ENCODE measurements around the gene AKAP5.

DNA sequence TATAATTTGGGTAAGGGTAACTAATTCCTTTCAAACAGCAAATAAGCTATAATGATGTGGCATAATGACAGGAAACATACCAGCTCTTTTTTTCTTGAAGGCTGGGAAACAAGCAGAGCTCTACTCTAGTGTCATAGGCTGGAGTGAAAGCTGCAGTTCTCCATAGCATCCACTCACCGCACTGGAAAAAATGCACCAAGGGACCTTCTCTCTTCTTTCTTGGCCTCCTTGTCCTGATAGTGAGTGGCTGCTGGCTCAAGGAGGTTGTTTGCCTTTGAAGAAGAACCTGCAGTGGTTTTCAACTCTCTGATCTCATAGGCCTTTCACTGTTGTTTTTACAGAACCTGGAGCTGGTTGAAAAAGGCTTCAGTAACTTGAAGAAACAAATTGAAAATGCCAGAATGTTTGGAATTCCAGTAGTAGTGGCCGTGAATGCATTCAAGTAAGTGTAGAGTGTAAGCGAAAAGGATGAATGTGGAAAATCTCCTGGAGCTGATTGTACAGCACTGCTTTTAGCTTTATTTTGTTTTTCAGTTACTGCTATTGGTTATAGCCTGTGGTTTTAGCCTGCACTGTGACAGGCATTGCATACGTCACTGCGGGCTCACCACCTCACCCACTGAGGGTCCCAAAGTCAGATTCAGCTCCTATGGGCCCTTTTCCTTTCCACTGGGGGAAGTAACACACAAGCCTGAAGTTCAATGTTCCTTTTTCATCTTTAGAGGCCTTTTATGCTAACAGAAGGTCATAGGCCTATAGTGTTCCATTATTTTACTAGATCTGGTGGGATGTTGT is 17.2 kb upstream of the AKAP5 start:
- TF ChIP-seq, protein P1, sequence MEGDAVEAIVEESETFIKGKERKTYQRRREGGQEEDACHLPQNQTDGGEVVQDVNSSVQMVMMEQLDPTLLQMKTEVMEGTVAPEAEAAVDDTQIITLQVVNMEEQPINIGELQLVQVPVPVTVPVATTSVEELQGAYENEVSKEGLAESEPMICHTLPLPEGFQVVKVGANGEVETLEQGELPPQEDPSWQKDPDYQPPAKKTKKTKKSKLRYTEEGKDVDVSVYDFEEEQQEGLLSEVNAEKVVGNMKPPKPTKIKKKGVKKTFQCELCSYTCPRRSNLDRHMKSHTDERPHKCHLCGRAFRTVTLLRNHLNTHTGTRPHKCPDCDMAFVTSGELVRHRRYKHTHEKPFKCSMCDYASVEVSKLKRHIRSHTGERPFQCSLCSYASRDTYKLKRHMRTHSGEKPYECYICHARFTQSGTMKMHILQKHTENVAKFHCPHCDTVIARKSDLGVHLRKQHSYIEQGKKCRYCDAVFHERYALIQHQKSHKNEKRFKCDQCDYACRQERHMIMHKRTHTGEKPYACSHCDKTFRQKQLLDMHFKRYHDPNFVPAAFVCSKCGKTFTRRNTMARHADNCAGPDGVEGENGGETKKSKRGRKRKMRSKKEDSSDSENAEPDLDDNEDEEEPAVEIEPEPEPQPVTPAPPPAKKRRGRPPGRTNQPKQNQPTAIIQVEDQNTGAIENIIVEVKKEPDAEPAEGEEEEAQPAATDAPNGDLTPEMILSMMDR (optimal IDR thresholded peaks at IDR 0.05 in 1 of 3, IDR thresholded peaks at IDR 0.05 in 1 of 3, conservative IDR thresholded peaks at IDR 0.05 in 1 of 3; ENCODE audit: extremely low read depth in 1 of 3, insufficient read depth in 2 of 3, low read length in 3 of 3), result no peak
- no peak for TF ChIP-seq EZH2 (IDR thresholded peaks at IDR 0.05; ENCODE audit: low read length)

Data from keratinocyte (primary cell).